Activated T-helper 1 cell treated with anti-CD3 and anti-CD28 coated beads, Interleukin-12 subunit alpha, Interleukin-12 subunit beta, Interleukin-2, Interleukin-4 antibody, amounts not matched to agents 30 ng/mL and 10 ng/mL and 1 ng/mL, durations not matched to agents 14 hours and 24 hours and 36 hours (primary cell): ENCODE data around the gene RFTN2. TPM values are rescaled to one million over a fixed set of nuclear protein-coding genes. Genes with fewer than 3 reads are reported as not detected.
"Not testable (repeated sequence)": the region's sequence is repeated elsewhere in the genome, so short reads cannot be mapped to it uniquely, and the experiment has no call there.

Experiments used
- DNase-seq: peaks from one replicate; pipeline ENCODE4 v3.0.0; 2021; ENCODE audit warnings: low spot score
- H3K27ac Mint-ChIP-seq: one replicate; pipeline ENCODE4 v1.8.0; 2021; ENCODE audit warnings: mild to moderate bottlenecking, mixed read lengths
- H3K27me3 Mint-ChIP-seq: one replicate; pipeline ENCODE4 v1.8.0; 2022; ENCODE audit warnings: mild to moderate bottlenecking, moderate library complexity, mixed read lengths; ENCODE audit not compliant: insufficient read depth
- H3K36me3 Mint-ChIP-seq: one replicate; pipeline ENCODE4 v1.8.0; 2021; ENCODE audit warnings: low read depth, mixed read lengths
- H3K4me1 Mint-ChIP-seq: one replicate; pipeline ENCODE4 v1.8.0; 2021; ENCODE audit warnings: low read depth, mixed read lengths
- H3K4me3 Mint-ChIP-seq: one replicate; pipeline ENCODE4 v1.8.0; 2021; ENCODE audit warnings: mild to moderate bottlenecking, moderate library complexity, mixed read lengths
- H3K9me3 Mint-ChIP-seq: one replicate; pipeline ENCODE4 v1.8.0; 2021; ENCODE audit warnings: mixed read lengths
- intact Hi-C: fragments of 100-400 bp; cut with micrococcal nuclease; formaldehyde crosslinking; loops from one replicate; pipeline ENCODE4 v1.15.1; 2024
- total RNA-seq: library from RNA; stranded (reverse); gene quantifications from 2 replicates; pipeline ENCODE4 v1.2.3, GENCODE V29; 2022

The RFTN2 gene
- total RNA-seq, 1 donor from 2014 or later = not detected

- Mint-ChIP-seq H3K4me1 (peaks cover 53% of the 10 kb centered on the region), H3K36me3 (peaks cover 21% of the 10 kb centered on the region)
- intact Hi-C loops = loop anchor here (1.0 to 10.0 kb wide), 13 partner anchors 100 to 1420 kb away; partner anchors contain the start of genes CCDC150, COQ10B, HSPE1 and MOB4
Measured at GRCh38 chr2:197704434-197705120, 29.2 kb upstream of the RFTN2 start.

GRCh38 chr2:197700960-197701359, 25.6 kb upstream of the RFTN2 start:
- Mint-ChIP-seq H3K4me3 (no peak overlapping the region), H3K36me3 (peaks cover 2% of the 10 kb centered on the region), H3K27ac (no peak overlapping the region), H3K4me1 (peaks cover 32% of the 10 kb centered on the region), H3K9me3 (no peaks in the 10 kb centered on the region), H3K27me3 (peaks cover 5% of the 10 kb centered on the region)
- intact Hi-C loops = loop anchor here (5.0 to 10.0 kb wide), 4 partner anchors 306 to 1416 kb away; no protein-coding TSS in a partner anchor
- no peak for DNase-seq

More at GRCh38 chr2:197704434-197705120, 29.2 kb upstream of the RFTN2 start:
- DNase-seq = no peak
- H3K9me3 Mint-ChIP-seq = no peaks in the 10 kb centered on the region
- peak overlapping the region; percentile 82 for H3K27ac Mint-ChIP-seq
- peak overlapping the region; percentile 79 for H3K4me3 Mint-ChIP-seq
- peaks cover 5% of the 10 kb centered on the region for H3K27me3 Mint-ChIP-seq

DNA sequence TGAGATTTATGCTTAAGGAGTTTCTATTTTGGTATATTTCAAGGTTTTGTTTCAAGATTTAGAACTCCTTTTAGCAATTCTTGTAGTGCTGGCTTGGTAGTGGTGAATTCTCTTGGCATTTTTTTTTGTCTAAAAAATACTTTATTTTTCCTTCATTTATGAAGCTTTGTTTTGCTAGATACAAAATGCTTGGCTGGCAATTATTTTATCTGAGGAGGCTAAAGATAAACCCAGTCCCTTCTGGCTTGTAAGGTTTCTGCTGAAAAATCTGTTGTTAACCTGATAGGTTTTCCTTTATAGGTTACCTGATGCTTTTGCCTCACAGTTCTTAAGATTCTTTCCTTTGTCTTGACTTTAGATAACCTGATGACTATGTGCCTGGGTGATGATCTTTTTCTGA, 24.3 kb upstream of the RFTN2 start:
- intact Hi-C loops = loop anchor here (5.0 to 10.0 kb wide), 4 partner anchors 308 to 1415 kb away; no protein-coding TSS in a partner anchor
- H3K9me3 Mint-ChIP-seq, DNase-seq, H3K4me3 Mint-ChIP-seq, H3K27me3 Mint-ChIP-seq, H3K27ac Mint-ChIP-seq, H3K36me3 Mint-ChIP-seq: not testable (repeated sequence)
- H3K4me1 Mint-ChIP-seq = peaks cover 28% of the 10 kb centered on the region

GRCh38 chr2:197696571-197696970, 21.2 kb upstream of the RFTN2 start:
- H3K4me3 Mint-ChIP-seq, H3K27me3 Mint-ChIP-seq, intact Hi-C loops, H3K9me3 Mint-ChIP-seq, DNase-seq, H3K27ac Mint-ChIP-seq, H3K36me3 Mint-ChIP-seq: not testable (repeated sequence)
- peaks cover 24% of the 10 kb centered on the region for H3K4me1 Mint-ChIP-seq

DNA sequence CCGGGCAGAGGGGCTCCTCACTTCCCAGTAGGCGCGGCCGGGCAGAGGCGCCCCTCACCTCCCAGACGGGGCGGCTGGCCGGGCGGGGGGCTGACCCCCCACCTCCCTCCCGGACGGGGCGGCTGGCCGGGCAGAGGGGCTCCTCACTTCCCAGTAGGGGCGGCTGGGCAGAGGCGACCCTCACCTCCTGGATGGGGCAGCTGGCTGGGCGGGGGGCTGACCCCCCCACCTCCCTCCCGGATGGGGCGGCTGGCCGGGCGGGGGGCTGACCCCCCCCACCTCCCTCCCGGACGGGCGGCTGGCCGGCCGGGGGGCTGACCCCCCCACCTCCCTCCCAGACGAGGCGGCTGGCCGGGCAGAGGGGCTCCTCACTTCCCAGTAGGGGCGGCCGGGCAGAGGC, 20.6 kb upstream of the RFTN2 start:
- H3K9me3 Mint-ChIP-seq = not testable (repeated sequence)

GRCh38 chr2:197695206-197695605, 19.8 kb upstream of the RFTN2 start:
- intact Hi-C loops, H3K4me3 Mint-ChIP-seq, H3K27me3 Mint-ChIP-seq, H3K27ac Mint-ChIP-seq, H3K36me3 Mint-ChIP-seq, H3K9me3 Mint-ChIP-seq, DNase-seq: not testable (repeated sequence)
- peaks cover 13% of the 10 kb centered on the region for H3K4me1 Mint-ChIP-seq

More for the DNA sequence above, 20.6 kb upstream of the RFTN2 start:
- H3K4me3 Mint-ChIP-seq, H3K27ac Mint-ChIP-seq, H3K36me3 Mint-ChIP-seq, intact Hi-C loops, DNase-seq, H3K27me3 Mint-ChIP-seq: not testable (repeated sequence)
- H3K4me1 Mint-ChIP-seq = peaks cover 18% of the 10 kb centered on the region

GRCh38 chr2:197677483-197677882, 2.1 kb upstream of the RFTN2 start:
- DNase-seq = no peak
- no peak overlapping the region for H3K27ac Mint-ChIP-seq
- H3K4me3 Mint-ChIP-seq = no peak overlapping the region
- intact Hi-C loops = no loop called here
- H3K4me1 Mint-ChIP-seq = no peaks in the 10 kb centered on the region
- peaks cover 15% of the 10 kb centered on the region for H3K27me3 Mint-ChIP-seq
- no peaks in the 10 kb centered on the region for H3K9me3 Mint-ChIP-seq
- H3K36me3 Mint-ChIP-seq = no peaks in the 10 kb centered on the region

DNA sequence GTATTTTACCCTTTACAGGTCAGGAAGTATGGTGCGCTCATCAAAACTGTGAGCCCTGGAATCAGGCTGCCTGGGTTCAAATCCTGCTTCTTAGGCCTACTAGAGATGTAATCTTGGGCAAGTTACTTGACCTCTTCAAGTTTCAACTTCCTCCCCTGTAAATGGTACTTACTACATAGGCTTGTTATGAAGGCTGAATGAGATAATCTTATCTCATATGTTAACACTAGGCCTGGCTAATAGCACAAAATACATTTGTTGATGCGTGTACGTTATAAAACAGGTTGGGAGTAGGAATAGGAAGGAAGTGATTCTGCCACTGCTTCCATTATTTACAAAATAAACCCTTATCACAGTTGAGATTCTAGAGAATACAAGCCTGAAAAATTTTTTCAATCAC, 1.7 kb upstream of the RFTN2 start:
- peaks cover 10% of the 10 kb centered on the region for H3K27me3 Mint-ChIP-seq
- H3K4me3 Mint-ChIP-seq = no peak overlapping the region
- H3K27ac Mint-ChIP-seq = no peak overlapping the region
- intact Hi-C loops = no loop called here
- H3K36me3 Mint-ChIP-seq = no peaks in the 10 kb centered on the region
- H3K9me3 Mint-ChIP-seq = no peaks in the 10 kb centered on the region
- no peak for DNase-seq
- H3K4me1 Mint-ChIP-seq = no peaks in the 10 kb centered on the region

DNA sequence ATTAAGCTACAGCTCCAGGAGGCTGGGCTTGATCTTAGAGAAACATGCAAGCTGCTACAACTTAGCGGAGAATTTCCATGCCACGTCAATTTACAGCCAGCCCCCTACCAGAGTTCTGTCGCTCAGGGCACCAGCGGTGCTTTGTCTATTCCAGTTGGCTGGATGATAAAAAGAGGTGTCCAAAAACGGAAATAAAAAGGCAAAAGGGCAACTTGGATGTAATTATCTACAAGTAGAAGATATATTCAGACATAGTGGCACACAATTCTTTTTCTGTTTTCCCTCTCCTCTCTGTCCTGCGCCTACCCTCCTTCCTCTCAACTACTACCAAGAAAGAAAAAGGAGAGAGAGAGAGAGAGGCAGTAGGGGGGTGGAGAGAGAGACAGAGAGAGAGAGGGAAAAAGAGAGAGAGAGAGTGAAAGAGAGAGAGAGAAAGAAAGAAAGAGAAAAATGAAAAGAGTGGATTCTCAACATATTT, 363 bp upstream of the RFTN2 start:
- Mint-ChIP-seq H3K4me1 (no peaks in the 10 kb centered on the region), H3K9me3 (no peaks in the 10 kb centered on the region), H3K36me3 (peaks cover 2% of the 10 kb centered on the region), H3K27ac (no peak overlapping the region), H3K27me3 (peaks cover 10% of the 10 kb centered on the region), H3K4me3 (no peak overlapping the region)
- intact Hi-C loops = no loop called here
- no peak for DNase-seq

DNA sequence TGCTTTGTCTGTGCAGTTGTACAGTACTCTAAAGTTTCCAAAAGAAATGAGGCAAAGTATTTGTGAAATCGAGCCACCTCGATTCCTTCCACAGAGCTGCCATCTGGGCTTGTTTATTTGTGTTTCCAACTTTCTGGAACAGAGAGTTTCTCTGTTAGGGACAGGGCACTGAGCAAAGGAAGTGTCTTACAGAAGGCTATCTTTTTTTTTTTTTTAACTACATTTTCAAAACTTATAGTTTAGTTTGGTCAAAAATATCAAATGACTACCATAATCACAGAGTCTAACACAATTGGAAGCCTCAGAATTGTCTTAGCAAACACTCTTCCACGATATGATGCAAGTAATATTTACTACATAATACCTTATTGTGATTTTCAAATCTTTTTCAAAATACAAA, 796 bp downstream of the RFTN2 start:
- DNase-seq = no peak
- no peaks in the 10 kb centered on the region for H3K9me3 Mint-ChIP-seq
- no peak overlapping the region for H3K27ac Mint-ChIP-seq
- peaks cover 2% of the 10 kb centered on the region for H3K36me3 Mint-ChIP-seq
- intact Hi-C loops = no loop called here
- H3K27me3 Mint-ChIP-seq = peaks cover 8% of the 10 kb centered on the region
- H3K4me1 Mint-ChIP-seq = no peaks in the 10 kb centered on the region
- no peak overlapping the region for H3K4me3 Mint-ChIP-seq

GRCh38 chr2:197674060-197674459, 1.3 kb downstream of the RFTN2 start:
- peaks cover 8% of the 10 kb centered on the region for H3K27me3 Mint-ChIP-seq
- no peak for DNase-seq

DNA sequence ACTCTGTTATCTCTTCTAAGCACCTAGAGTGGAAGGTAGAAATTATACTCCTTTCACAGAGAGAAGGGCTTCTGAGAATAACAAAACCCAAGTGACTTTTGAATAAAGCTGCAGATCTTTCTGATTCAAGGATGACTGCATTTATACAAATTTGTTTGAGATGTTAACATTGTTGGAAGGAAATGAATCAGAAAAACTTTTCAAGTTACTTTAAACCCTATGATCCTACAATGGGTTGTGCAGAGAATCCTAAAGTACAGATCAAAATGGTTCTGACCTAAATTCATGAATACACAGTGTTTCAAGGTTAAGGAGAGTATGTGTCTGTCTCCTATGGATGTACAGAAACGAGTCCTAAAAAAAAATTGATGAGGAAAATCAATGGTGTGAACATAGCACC, 1.8 kb downstream of the RFTN2 start:
- DNase-seq = no peak
- H3K4me1 Mint-ChIP-seq = no peaks in the 10 kb centered on the region
- H3K27ac Mint-ChIP-seq = no peak overlapping the region
- H3K36me3 Mint-ChIP-seq = peaks cover 2% of the 10 kb centered on the region
- intact Hi-C loops = no loop called here
- peaks cover 7% of the 10 kb centered on the region for H3K27me3 Mint-ChIP-seq
- H3K4me3 Mint-ChIP-seq = no peak overlapping the region
- H3K9me3 Mint-ChIP-seq = no peaks in the 10 kb centered on the region

More at GRCh38 chr2:197674060-197674459, 1.3 kb downstream of the RFTN2 start:
- Mint-ChIP-seq H3K4me3 (no peak overlapping the region), H3K27ac (no peak overlapping the region), H3K36me3 (peaks cover 2% of the 10 kb centered on the region), H3K4me1 (no peaks in the 10 kb centered on the region), H3K9me3 (no peaks in the 10 kb centered on the region)
- intact Hi-C loops = no loop called here

- no peaks in the 10 kb centered on the region for H3K4me1 Mint-ChIP-seq
- H3K9me3 Mint-ChIP-seq = no peaks in the 10 kb centered on the region
- H3K36me3 Mint-ChIP-seq = peaks cover 2% of the 10 kb centered on the region
- intact Hi-C loops = no loop called here
- no peak overlapping the region for H3K4me3 Mint-ChIP-seq
- DNase-seq = no peak
- peaks cover 5% of the 10 kb centered on the region for H3K27me3 Mint-ChIP-seq
- no peak overlapping the region for H3K27ac Mint-ChIP-seq
Measured at GRCh38 chr2:197673106-197673505, 2.3 kb downstream of the RFTN2 start.
